Endothelial cell of umbilical vein (primary cell): ENCODE results near the gene OR10C1. TPM values are rescaled to one million over a fixed set of nuclear protein-coding genes. Genes with fewer than 3 reads are reported as not detected.

Source experiments
- BruUV-seq: library from RNA; stranded (reverse); fragments of 400-500 nt; replicated peaks from 2 replicates; lab custom pipeline; 2021; lab: Mats Ljungman, UMichigan
- CTCF ChIA-PET: fragments of 300-600, 350-600 bp; sonication (Branson Sonifier 250); formaldehyde crosslinking; loops from one replicate; lab custom pipeline; 2021; ENCODE audit warnings: antibody characterized with exemption, inconsistent platforms; lab: Charles Lee
- POLR2A ChIA-PET: fragments of 300-600, 350-600 bp; sonication (Branson Sonifier 250); formaldehyde crosslinking; loops from one replicate; lab custom pipeline; 2021; ENCODE audit warnings: antibody characterized with exemption, inconsistent platforms; lab: Charles Lee
- DNase-seq: peaks from one replicate; pipeline ENCODE4 v3.0.0-alpha.2; 2011; ENCODE audit warnings: low read depth, low spot score
- FAIRE-seq: peaks from 2 replicates; lab custom pipeline; 2011; peaks lifted over from hg19 to GRCh38; lab: Jason Lieb, UNC
- H2AFZ ChIP-seq: 2 replicates; pipeline ENCODE4 v1.6.0; 2012; ENCODE audit warnings: low read depth, low read length, control low read depth, inconsistent platforms
- H3K27ac ChIP-seq: 2 replicates; pipeline ENCODE4 v1.5.1; 2011; ENCODE audit warnings: low read depth, mild to moderate bottlenecking, control low read depth, low read length, moderate library complexity; ENCODE audit not compliant: insufficient read depth
- H3K27me3 ChIP-seq, 2 experiments: 2 replicates each; pipeline versions ENCODE4 v1.6.0 to v1.6.1; 2011; ENCODE audit warnings: low read length in 2 of 2, mixed read lengths in 1 of 2; ENCODE audit not compliant: control insufficient read depth in 2 of 2, insufficient read depth in 2 of 2
- H3K36me3 ChIP-seq, 2 experiments: 2 replicates in 1 of 2; 3 replicates in 1 of 2; pipeline ENCODE4 v1.5.1; 2011; ENCODE audit warnings: low read length in 2 of 2, mild to moderate bottlenecking in 1 of 2, moderate library complexity in 1 of 2; ENCODE audit not compliant: control insufficient read depth in 2 of 2, insufficient read depth in 2 of 2; ENCODE audit errors: extremely low read depth in 1 of 2
- H3K4me1 ChIP-seq: 3 replicates; pipeline ENCODE4 v1.5.1; 2011; ENCODE audit warnings: mild to moderate bottlenecking, low read length; ENCODE audit not compliant: control insufficient read depth, insufficient read depth; ENCODE audit errors: extremely low read depth
- H3K4me2 ChIP-seq: 2 replicates; pipeline ENCODE4 v1.6.1; 2011; ENCODE audit warnings: low read length, control low read depth, mixed read lengths; ENCODE audit not compliant: insufficient read depth
- H3K4me3 ChIP-seq, 3 experiments: fragments of 200-600 bp in 1 of 3; sonication (generic), shearing (Covaris generic) in 1 of 3; replicated peaks in 1 of 3; 2 replicates each; pipeline ENCODE4 v1.5.1; 2011 to 2016; ENCODE audit warnings: control low read depth in 3 of 3, low read length in 3 of 3, mild to moderate bottlenecking in 2 of 3, inconsistent platforms in 1 of 3, low read depth in 1 of 3, moderate library complexity in 1 of 3; ENCODE audit not compliant: insufficient read depth in 1 of 3
- H3K79me2 ChIP-seq: 2 replicates; pipeline ENCODE4 v1.6.0; 2012; ENCODE audit warnings: low read length, inconsistent platforms; ENCODE audit not compliant: control insufficient read depth, insufficient read depth
- H3K9ac ChIP-seq: replicated peaks from 2 replicates; pipeline ENCODE3; 2011; ENCODE audit warnings: low read length, control low read depth; ENCODE audit not compliant: insufficient read depth; ENCODE audit errors: extremely low read depth
- H3K9me1 ChIP-seq: replicated peaks from 3 replicates; pipeline ENCODE4 v1.6.0; 2011; ENCODE audit warnings: mild to moderate bottlenecking, low read length; ENCODE audit not compliant: control insufficient read depth, insufficient read depth; ENCODE audit errors: extremely low read depth
- H3K9me3 ChIP-seq: replicated peaks from 2 replicates; pipeline ENCODE4 v1.5.1; 2012; ENCODE audit warnings: low read length, inconsistent platforms; ENCODE audit not compliant: control insufficient read depth, insufficient read depth
- H4K20me1 ChIP-seq: replicated peaks from 2 replicates; pipeline ENCODE3; 2011; ENCODE audit warnings: mild to moderate bottlenecking, low read length; ENCODE audit not compliant: control insufficient read depth, insufficient read depth; ENCODE audit errors: extremely low read depth
- CTCF ChIP-seq, 2 donors: IDR thresholded peaks; 1 replicate in 1 of 2; 2 replicates in 1 of 2; pipeline ENCODE4 v1.5.1; 2011; ENCODE audit warnings: low read length in 2 of 2, mild to moderate bottlenecking in 2 of 2, moderate library complexity in 2 of 2, control low read depth in 1 of 2, inconsistent platforms in 1 of 2, low read depth in 1 of 2; ENCODE audit not compliant: insufficient read depth in 1 of 2; ENCODE audit errors: extremely low read depth in 1 of 2
- EZH2 ChIP-seq: IDR thresholded peaks from 2 replicates; pipeline ENCODE4 v1.6.1; 2012; ENCODE audit warnings: borderline replicate concordance, low read depth, mild to moderate bottlenecking, moderate library complexity, low read length, inconsistent platforms; ENCODE audit not compliant: severe bottlenecking
- FOS ChIP-seq: IDR thresholded peaks from 2 replicates; pipeline ENCODE4 v1.6.1; 2011; ENCODE audit warnings: mild to moderate bottlenecking, low read length, moderate library complexity, borderline replicate concordance; ENCODE audit not compliant: insufficient read depth
- GATA2 ChIP-seq: IDR thresholded peaks from 2 replicates; pipeline ENCODE4 v1.7.0; 2011; ENCODE audit warnings: low read depth, mild to moderate bottlenecking, moderate library complexity, mixed read lengths, low read length; ENCODE audit not compliant: insufficient read length, insufficient read depth
- JUN ChIP-seq: IDR thresholded peaks from 2 replicates; pipeline ENCODE4 v1.6.1; 2011; ENCODE audit warnings: borderline replicate concordance, low read depth; ENCODE audit not compliant: insufficient read length, insufficient read depth
- MAX ChIP-seq: IDR thresholded peaks from 2 replicates; pipeline ENCODE4 v1.6.1; 2011; ENCODE audit not compliant: insufficient read depth, insufficient read length
- MYC ChIP-seq: IDR thresholded peaks from one replicate; pipeline ENCODE4 v1.6.1; 2011; ENCODE audit warnings: mild to moderate bottlenecking, low read depth, low read length
- POLR2A ChIP-seq: IDR thresholded peaks from 2 replicates; pipeline ENCODE4 v1.6.1; 2012; ENCODE audit warnings: low read depth, mild to moderate bottlenecking, control low read depth, low read length
- POLR2AphosphoS5 ChIP-seq: IDR thresholded peaks from 2 replicates; pipeline ENCODE4 v1.6.1; 2012; ENCODE audit warnings: low read depth, mild to moderate bottlenecking, control low read depth, low read length, moderate library complexity; ENCODE audit not compliant: insufficient read depth
- dilution Hi-C: fragments of 300-500 bp; cut with MboI; formaldehyde crosslinking; loops from one replicate; pipeline ENCODE4 v1.15.0; 2019; ENCODE audit warnings: low sequenced_read_pairs; ENCODE audit not compliant: extremely low pct_ligation_motif_present
- intact Hi-C: fragments of 100-400 bp; cut with micrococcal nuclease; formaldehyde crosslinking; loops from one replicate; pipeline ENCODE4 v1.10.0; 2022
- polyA plus RNA-seq, 4 experiments: library from polyadenylated mRNA; depleted of rRNA in 3 of 4; stranded (reverse) in 3 of 4; unstranded in 1 of 4; fragments of >200 nt; gene quantifications; 2 replicates each; pipeline versions ENCODE4 v1.2.1 to v1.2.3, GENCODE V29; 2011 to 2012; ENCODE audit warnings: missing spikeins in 1 of 4
- total RNA-seq: library from RNA; stranded (reverse); gene quantifications from 2 replicates; pipeline ENCODE4 v1.2.3, GENCODE V29; 2021

Gene OR10C1
- total and polyA plus RNA-seq, 2 donors (not counting 3 experiments of a cell fraction or from before 2014, with no cell fraction given), result not detected

DNA sequence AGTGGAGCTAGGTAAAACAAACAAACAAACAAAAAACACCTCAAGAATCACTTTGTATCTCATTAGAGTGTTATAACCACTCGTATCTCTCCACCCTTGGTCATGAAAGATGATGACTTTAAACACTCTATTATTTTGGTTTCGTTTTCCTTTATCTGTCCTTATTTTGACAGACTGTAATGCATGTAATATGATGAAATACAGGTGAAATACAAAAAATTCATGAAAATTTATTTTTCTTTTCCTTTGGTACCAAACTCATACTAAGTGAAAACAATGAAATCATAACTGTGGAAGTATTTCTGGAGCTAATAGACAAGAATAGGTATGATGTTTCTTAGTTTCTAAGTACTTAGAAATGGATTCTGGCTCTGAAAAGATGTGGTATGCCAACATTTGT, 39.6 kb upstream of the OR10C1 start:
- Histone ChIP-seq H3K9ac (no peak overlapping the region), H3K4me1 (no peaks in the 10 kb centered on the region), H3K79me2 (no peaks in the 10 kb centered on the region), H3K9me1 (no peaks in the 10 kb centered on the region), H3K4me2 (no peak overlapping the region), H2AFZ (no peak overlapping the region), H3K27ac (no peak overlapping the region), H3K36me3 (no peaks in the 10 kb centered on the region), H4K20me1 (no peaks in the 10 kb centered on the region), H3K9me3 (no peaks in the 10 kb centered on the region), H3K4me3 (no peak overlapping the region), H3K27me3 (no peaks in the 10 kb centered on the region)
- FAIRE-seq, result no peak
- ChIA-PET CTCF (no interaction called here), POLR2A (no interaction called here)
- TF ChIP-seq EZH2, result no peak
- no peak for TF ChIP-seq CTCF (IDR thresholded peaks at IDR 0.05; ENCODE audit: extremely low read depth in 1 of 2, insufficient read depth in 1 of 2, low read depth in 1 of 2, low read length in 2 of 2)
- no peak for TF ChIP-seq FOS
- no peak for TF ChIP-seq MAX
- no peak for TF ChIP-seq POLR2A
- no peak for TF ChIP-seq JUN
- no peak for TF ChIP-seq MYC
- TF ChIP-seq POLR2AphosphoS5, result no peak
- no peak for TF ChIP-seq GATA2
- dilution Hi-C loops (no loop called here), intact Hi-C loops (no loop called here)
- no peak for DNase-seq
- BruUV-seq, result no TSS peak
